T-helper 1 cell treated with Interleukin-12 subunit alpha and Interleukin-12 subunit beta and Interleukin-4 antibody, amounts not matched to agents 30 μg/mL and 1 μg/mL, for 36 hours (primary cell): ENCODE results near the gene ANTXR2.

Experiments
- H3K27ac Mint-ChIP-seq: one replicate; pipeline ENCODE4 v1.8.0; 2021; ENCODE audit warnings: mild to moderate bottlenecking, mixed read lengths
- H3K27me3 Mint-ChIP-seq: one replicate; pipeline ENCODE4 v1.8.0; 2021; ENCODE audit warnings: low read depth, mixed read lengths
- H3K36me3 Mint-ChIP-seq: one replicate; pipeline ENCODE4 v1.8.0; 2021; ENCODE audit warnings: low read depth, mixed read lengths
- H3K4me1 Mint-ChIP-seq: one replicate; pipeline ENCODE4 v1.8.0; 2021; ENCODE audit warnings: low read depth, mixed read lengths
- H3K4me3 Mint-ChIP-seq: one replicate; pipeline ENCODE4 v1.8.0; 2021; ENCODE audit warnings: mild to moderate bottlenecking, moderate library complexity, mixed read lengths
- H3K9me3 Mint-ChIP-seq: one replicate; pipeline ENCODE4 v1.8.0; 2021; ENCODE audit warnings: mixed read lengths

The ANTXR2 gene

DNA sequence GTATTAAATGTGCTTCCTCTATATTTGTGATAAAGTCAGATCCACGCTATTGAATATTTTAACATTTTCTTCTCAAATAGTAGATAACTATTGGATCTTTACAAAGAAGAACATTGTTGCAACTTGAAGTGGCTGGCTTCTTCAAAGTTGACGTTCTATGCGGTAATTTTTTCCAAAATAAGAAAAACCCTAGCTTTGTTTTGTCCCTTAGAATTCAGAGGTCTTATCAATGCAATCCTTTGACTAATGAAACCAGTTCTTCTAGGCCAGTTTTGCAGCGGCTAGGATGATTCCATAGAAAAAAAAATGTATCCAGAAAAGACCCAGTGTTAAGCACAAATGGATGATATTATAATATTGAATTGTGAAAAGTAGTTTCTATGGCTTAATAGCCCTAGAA, 89.6 kb downstream of the ANTXR2 start:
- peaks cover 38% of the 10 kb centered on the region for H3K36me3 Mint-ChIP-seq
- peaks cover 10% of the 10 kb centered on the region for H3K9me3 Mint-ChIP-seq
- no peak overlapping the region for H3K4me3 Mint-ChIP-seq
- H3K27me3 Mint-ChIP-seq, result no peaks in the 10 kb centered on the region
- peaks cover 9% of the 10 kb centered on the region for H3K4me1 Mint-ChIP-seq
- no peak overlapping the region for H3K27ac Mint-ChIP-seq

DNA sequence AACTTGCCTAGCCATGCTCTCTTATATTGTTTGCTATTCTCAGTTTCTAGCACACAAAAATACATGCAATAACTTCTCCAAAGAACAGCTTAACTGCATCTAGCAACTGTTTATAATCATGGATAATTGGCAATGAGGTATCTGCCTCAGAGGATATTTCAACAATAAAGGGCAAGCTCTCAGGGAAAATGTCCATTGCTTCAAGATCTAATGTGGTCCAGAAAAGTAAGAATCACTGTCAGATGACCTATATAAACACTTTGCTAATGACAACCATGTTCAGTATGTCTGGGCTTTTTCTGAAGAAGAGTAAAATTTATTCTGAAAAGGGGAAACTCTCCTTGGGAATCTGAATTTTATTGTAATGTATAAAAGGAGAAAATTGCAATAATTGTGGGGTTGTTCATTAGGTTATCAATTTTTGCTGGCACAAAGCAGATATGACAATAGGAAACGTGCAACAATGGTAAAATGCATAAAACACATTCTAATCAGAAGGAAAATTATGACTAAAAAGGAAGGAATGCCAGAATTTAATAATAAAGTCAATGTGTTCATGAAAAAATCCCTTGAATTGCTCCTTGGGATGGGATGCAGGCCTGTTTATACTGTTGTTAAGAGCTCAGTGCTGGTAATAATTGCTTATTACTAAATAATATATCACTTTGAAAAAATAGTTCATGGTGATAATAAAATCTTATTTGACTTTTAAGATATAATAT, 90.3 kb downstream of the ANTXR2 start:
- Mint-ChIP-seq H3K4me3 (no peak overlapping the region), H3K4me1 (peaks cover 5% of the 10 kb centered on the region), H3K27me3 (no peaks in the 10 kb centered on the region), H3K9me3 (peaks cover 5% of the 10 kb centered on the region), H3K27ac (no peak overlapping the region), H3K36me3 (peaks cover 40% of the 10 kb centered on the region)

DNA sequence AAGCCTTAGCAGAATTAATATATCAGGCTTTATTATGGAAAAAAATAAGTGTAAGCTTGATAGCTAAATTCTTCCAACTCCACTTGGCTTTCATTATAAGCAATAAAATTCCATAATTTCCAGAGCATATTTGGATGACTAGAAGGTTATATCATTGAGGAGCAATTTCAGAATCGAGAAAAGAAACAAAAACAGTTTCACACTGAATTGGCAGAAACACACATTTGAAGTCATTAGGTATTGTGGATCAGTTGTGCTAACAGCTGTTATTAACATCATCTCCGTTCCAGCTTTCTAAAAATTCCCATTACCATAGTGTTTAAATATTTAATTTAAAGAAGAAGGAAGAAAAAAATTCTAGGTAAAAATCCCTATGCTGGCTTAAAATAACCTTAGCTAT, 92.6 kb downstream of the ANTXR2 start:
- Mint-ChIP-seq H3K4me3 (no peak overlapping the region), H3K36me3 (peaks cover 54% of the 10 kb centered on the region), H3K9me3 (no peaks in the 10 kb centered on the region), H3K27me3 (no peaks in the 10 kb centered on the region), H3K27ac (no peak overlapping the region), H3K4me1 (no peaks in the 10 kb centered on the region)

DNA sequence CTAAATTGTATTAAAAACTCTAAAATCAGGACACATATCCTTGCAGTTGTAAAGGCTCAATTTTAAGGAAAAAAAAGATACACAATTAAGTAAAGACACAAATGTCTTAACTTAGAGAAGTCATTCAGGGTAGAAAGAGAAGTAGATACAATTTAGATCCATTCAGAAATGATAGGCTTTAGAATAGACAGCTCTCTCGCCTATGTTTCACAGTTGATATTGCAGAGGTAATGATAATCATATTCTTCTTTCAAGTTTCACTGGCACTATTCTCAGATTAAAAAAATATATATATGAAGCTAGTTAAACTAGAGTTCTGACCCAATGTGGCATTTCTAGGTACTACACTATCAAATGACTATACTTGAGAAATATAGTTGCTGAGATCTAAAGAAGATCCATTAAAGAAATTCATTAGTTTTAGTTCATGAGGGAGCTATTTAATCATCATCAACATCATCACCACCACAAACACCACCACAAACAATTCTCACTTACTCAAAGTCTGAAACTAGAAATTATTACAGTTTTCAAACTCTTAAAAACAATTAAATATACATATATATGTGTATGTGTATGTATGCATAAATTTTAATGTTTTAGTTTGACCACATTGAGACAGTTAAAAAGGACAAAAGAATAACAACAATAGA, 93.1 kb downstream of the ANTXR2 start:
- no peaks in the 10 kb centered on the region for H3K4me1 Mint-ChIP-seq
- peaks cover 59% of the 10 kb centered on the region for H3K36me3 Mint-ChIP-seq
- no peaks in the 10 kb centered on the region for H3K27me3 Mint-ChIP-seq
- H3K27ac Mint-ChIP-seq, result no peak overlapping the region
- no peak overlapping the region for H3K4me3 Mint-ChIP-seq
- no peaks in the 10 kb centered on the region for H3K9me3 Mint-ChIP-seq

DNA sequence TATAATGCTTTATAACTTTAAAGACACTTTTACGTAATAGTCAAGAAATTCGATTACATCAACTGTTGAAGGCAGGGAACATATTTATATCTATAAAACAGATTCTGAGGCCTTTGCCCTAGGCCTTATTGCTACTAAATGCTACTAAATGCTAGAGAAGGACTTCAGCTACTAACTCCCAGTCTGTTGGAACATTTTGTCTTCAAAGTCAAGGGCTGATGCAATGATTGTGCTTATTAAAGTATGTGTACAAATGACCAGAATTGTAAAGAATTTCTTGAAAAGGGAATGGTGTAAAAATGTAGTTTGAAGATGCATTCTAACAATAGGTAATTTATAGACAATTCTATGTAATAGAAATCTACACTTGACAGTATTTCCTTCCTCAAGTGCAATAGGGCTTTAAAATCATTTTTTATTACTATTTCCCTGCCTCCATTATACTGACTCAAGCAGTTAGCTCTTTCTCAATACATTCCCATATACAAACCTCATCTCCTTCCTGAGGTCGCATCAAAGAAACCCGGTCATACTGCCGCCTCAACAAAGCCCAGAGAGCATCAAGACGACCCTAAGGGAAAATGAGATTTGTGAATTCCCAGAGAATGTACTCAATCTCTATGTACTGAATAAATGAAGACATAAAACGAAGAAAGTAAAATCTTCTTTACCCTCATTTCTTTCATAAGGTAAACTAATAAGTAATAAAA, 95.7 kb downstream of the ANTXR2 start:
- H3K36me3 Mint-ChIP-seq, result peaks cover 66% of the 10 kb centered on the region
- H3K27ac Mint-ChIP-seq, result no peak overlapping the region
- H3K9me3 Mint-ChIP-seq, result peaks cover 5% of the 10 kb centered on the region
- H3K4me1 Mint-ChIP-seq, result no peaks in the 10 kb centered on the region
- H3K4me3 Mint-ChIP-seq, result no peak overlapping the region
- H3K27me3 Mint-ChIP-seq, result no peaks in the 10 kb centered on the region

DNA sequence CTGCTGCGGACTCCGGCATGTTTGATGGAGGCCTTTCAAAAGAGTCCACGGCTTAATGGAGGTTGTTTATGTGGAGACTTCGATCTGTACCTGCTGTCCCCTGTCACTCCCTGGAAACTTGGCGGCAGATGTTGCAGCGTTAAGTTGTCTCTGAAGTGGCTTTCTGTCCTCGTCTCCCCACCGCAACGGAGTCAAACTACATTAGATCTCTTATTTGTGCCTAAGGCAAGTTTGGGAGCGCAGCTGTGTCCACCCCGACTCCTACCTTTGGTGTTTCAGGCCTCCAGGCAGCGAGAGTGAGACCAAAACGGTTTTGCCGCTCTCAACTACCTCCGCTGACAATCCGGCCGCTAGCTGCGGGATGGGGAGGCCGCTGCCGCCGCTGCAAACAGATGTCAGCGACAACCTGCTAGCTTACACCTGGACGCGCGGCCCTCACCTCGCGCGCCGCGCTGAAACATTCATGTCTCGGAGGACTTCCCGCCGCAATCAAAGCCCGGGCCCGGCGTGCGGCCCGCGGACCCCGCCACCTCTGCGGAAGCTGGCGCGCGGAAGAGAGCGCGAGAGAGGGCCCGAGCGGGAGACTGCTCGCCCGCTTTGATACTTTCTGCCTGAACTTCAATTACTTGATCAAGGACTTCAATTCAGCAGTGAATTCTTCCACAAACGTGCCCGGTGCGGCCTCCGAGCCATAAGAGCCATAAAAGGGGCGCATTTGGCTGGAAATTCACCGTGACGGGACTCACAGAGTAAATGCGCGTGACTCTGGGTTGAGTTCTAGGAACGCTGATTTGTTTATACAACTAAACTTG, 108.4 kb downstream of the ANTXR2 start:
- no peaks in the 10 kb centered on the region for H3K4me1 Mint-ChIP-seq
- no peaks in the 10 kb centered on the region for H3K27me3 Mint-ChIP-seq
- peaks cover 21% of the 10 kb centered on the region for H3K36me3 Mint-ChIP-seq
- no peak overlapping the region for H3K4me3 Mint-ChIP-seq
- no peak overlapping the region for H3K27ac Mint-ChIP-seq
- no peaks in the 10 kb centered on the region for H3K9me3 Mint-ChIP-seq

DNA sequence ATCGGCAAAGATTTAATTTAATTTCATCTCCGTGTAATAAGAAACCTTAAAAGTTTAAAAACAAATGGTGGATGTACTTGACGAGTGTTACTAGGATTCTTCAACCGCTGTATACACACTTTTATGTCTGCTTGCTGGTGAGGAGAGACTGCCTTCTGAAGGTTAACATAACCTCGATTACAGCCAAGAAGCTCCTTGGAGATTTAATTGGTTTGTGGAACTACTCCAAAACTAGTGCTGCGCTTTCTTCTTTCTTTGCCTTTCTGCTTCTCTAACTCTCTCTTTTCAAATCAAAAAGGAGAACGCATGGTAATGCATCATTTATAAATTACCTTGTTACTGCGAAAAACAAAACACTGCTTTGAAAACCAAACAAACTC, 109.0 kb downstream of the ANTXR2 start:
- Mint-ChIP-seq H3K27ac (no peak overlapping the region), H3K9me3 (no peaks in the 10 kb centered on the region), H3K4me1 (no peaks in the 10 kb centered on the region), H3K27me3 (no peaks in the 10 kb centered on the region), H3K36me3 (peaks cover 24% of the 10 kb centered on the region), H3K4me3 (no peak overlapping the region)

DNA sequence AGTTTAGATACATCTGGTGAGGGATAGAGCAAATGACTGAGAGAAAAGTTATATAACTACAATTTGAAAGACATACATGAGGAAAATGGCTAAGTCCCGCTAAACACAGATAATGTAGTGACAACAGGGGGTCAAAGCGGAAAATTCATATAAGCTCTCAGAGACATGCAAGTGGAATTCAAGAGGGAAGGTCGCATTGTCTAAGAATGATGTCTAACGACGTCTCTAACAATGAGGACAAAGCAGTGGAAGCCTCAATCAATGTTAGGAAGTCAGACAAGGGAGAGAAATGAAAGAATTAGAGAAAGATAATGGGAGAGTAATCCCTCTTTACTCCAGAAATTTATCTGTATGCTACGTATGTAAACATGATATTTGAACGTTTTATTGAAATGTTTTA, 113.4 kb downstream of the ANTXR2 start:
- H3K9me3 Mint-ChIP-seq, result no peaks in the 10 kb centered on the region
- H3K27ac Mint-ChIP-seq, result no peak overlapping the region
- peaks cover 21% of the 10 kb centered on the region for H3K36me3 Mint-ChIP-seq
- no peaks in the 10 kb centered on the region for H3K27me3 Mint-ChIP-seq
- peaks cover 4% of the 10 kb centered on the region for H3K4me1 Mint-ChIP-seq
- no peak overlapping the region for H3K4me3 Mint-ChIP-seq

DNA sequence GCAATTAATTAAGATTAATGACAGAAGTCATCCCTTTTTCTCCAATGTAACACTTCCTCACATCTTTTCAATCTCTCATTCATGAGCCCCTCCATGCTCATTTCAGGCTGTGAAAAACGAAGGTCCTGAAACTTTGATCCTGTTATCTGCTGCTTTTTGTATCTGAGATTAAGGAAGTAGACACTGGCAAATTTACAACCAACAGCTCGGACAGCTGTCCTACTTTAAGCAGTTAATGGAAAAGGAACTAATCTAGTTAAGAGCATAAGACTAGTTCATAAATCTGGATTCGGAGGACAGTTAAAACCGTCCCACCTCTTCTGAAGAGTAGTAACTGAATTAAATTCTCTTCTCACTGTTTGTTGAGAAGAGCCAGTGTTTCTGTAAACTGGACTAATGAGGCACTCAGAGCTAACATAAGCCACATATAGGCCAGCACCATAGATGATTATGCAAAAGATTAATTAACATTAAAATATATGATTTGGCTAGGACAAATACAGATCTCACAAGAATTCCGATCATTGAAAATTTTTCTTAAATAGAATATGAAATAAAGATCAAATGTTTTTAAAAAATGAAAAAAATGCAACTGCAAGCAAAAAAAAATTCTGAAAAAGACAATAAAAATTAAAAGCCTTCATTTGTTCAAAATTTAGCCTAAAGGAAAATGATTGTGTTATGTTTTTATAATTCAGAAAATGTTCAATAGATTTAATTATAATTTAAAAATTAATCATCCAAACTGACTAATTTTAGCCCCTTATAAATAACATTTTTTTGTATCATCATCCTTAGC, 114.4 kb downstream of the ANTXR2 start:
- peaks cover 13% of the 10 kb centered on the region for H3K36me3 Mint-ChIP-seq

DNA sequence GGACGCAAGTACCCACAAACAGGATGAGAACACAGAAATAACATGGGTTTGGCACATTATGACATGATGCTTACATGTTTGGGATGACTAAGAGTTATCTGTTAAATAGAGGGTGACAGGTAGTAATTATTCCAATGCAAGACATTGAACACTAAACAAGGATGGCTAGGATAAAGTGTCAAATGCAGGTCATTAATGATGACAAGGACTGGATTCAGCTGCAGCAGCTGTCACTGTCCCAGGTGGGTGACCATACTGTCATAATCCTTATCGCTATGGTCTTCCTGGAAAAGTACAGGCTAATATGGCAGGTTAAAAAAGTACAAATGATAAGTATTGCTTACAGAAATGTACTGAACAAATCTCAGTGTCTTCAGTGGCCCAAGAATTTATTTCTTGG, 123.9 kb downstream of the ANTXR2 start:
- no peak overlapping the region for H3K27ac Mint-ChIP-seq
- peaks cover 8% of the 10 kb centered on the region for H3K4me1 Mint-ChIP-seq
- no peaks in the 10 kb centered on the region for H3K27me3 Mint-ChIP-seq
- H3K9me3 Mint-ChIP-seq, result no peaks in the 10 kb centered on the region
- H3K36me3 Mint-ChIP-seq, result peaks cover 15% of the 10 kb centered on the region
- H3K4me3 Mint-ChIP-seq, result no peak overlapping the region

More for the DNA sequence above, 114.4 kb downstream of the ANTXR2 start:
- Mint-ChIP-seq H3K27me3 (no peaks in the 10 kb centered on the region), H3K4me1 (peaks cover 4% of the 10 kb centered on the region), H3K9me3 (no peaks in the 10 kb centered on the region), H3K4me3 (no peak overlapping the region), H3K27ac (no peak overlapping the region)

DNA sequence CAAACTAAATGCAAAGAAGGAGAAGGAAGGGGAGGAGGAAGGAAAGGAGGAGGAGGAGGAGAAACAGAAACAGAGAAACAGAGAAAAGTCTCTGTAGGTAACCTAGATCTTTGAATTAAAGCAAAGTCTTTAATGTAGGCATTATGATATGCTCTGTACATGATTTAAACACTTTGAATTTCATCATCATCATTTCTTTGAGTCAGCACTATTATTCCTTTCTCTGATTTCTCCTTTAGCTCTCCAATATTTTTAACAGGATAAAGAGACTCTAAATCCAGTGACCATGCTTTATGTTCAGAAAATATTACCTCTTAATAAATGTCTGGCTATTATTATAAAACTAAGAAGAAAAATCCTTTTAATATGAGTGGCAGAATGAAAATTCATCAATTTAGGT, 124.3 kb downstream of the ANTXR2 start:
- Mint-ChIP-seq H3K9me3 (no peaks in the 10 kb centered on the region), H3K27ac (no peak overlapping the region), H3K4me3 (no peak overlapping the region)

DNA sequence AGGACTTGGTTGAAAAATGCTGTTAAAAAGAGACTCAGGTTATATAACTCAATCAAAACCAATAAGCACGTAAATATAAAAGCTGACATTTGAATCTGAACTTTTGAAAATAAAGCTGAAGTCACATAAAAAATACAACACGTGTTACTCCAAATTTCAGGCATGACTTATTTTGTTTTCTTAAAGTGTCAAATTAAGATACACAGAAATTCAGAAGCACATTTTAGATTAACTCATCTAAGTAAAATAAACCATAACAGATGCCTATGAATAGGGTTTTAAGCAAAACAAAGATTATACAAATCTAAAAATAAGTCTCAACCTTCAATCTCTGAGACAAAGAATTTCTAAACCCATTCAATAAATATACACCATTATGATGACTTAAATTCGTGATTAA, 124.8 kb downstream of the ANTXR2 start:
- H3K27ac Mint-ChIP-seq, result no peak overlapping the region
- peaks cover 15% of the 10 kb centered on the region for H3K36me3 Mint-ChIP-seq
- H3K9me3 Mint-ChIP-seq, result no peaks in the 10 kb centered on the region
- peaks cover 8% of the 10 kb centered on the region for H3K4me1 Mint-ChIP-seq
- no peak overlapping the region for H3K4me3 Mint-ChIP-seq
- H3K27me3 Mint-ChIP-seq, result no peaks in the 10 kb centered on the region

More for the DNA sequence above, 124.3 kb downstream of the ANTXR2 start:
- H3K27me3 Mint-ChIP-seq, result no peaks in the 10 kb centered on the region
- H3K4me1 Mint-ChIP-seq, result peaks cover 8% of the 10 kb centered on the region
- H3K36me3 Mint-ChIP-seq, result peaks cover 15% of the 10 kb centered on the region

DNA sequence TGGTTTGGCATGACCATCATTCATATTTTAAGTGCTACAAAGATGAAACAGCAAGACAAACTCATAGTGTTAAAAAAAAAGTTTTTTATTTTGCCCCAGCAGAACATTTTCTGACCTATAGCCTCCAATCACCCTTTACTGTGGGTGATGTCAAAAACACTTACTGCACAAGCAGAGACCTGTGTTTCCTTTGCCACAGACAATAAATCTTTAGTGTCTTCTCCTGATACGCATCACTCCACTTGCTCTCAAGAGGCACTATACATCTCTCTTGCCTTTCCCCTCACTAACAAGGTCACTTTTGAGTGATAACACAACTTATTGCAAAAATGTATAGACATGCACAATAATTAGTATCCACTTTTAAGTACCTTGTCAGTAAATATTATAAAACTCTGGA, 125.6 kb downstream of the ANTXR2 start:
- Mint-ChIP-seq H3K4me1 (peaks cover 8% of the 10 kb centered on the region), H3K36me3 (peaks cover 15% of the 10 kb centered on the region), H3K27ac (no peak overlapping the region), H3K27me3 (no peaks in the 10 kb centered on the region), H3K4me3 (no peak overlapping the region), H3K9me3 (no peaks in the 10 kb centered on the region)

DNA sequence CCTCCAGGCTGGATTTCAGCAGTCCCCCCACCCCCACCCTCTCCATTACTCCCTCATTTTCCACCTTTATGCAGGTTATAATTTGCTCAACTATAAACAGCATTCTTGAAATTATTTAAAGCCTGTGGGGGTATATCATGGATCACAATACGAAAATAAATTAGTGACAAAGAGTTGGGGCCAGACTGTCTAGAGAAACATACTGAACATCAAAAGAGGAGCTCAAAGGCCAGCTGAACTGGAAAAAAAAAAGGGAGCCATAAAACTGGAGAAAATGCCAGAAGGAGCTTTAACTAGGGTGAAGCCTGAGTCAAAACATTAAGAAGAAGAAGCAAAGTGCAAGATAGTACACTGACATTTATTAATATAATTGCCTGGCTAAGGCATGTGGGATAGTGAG, 137.8 kb downstream of the ANTXR2 start:
- no peaks in the 10 kb centered on the region for H3K9me3 Mint-ChIP-seq
- peaks cover 9% of the 10 kb centered on the region for H3K36me3 Mint-ChIP-seq
- H3K4me1 Mint-ChIP-seq, result no peaks in the 10 kb centered on the region
- no peak overlapping the region for H3K4me3 Mint-ChIP-seq
- H3K27me3 Mint-ChIP-seq, result no peaks in the 10 kb centered on the region
- H3K27ac Mint-ChIP-seq, result no peak overlapping the region
